Esophagus muscularis mucosa (tissue), 4 donors: ENCODE results near the gene CD69.

Experiments
- CTCF ChIP-seq, 3 experiments: fragments of 200-600 bp in 2 of 3; fragments of 450-650 bp in 1 of 3; sonication (generic) in 2 of 3; IDR thresholded peaks; one replicate each; pipeline ENCODE4 v1.5.1; 2017 to 2019; ENCODE audit warnings: antibody characterized with exemption in 3 of 3, mild to moderate bottlenecking in 2 of 3, moderate library complexity in 1 of 3
- EP300 ChIP-seq: sonication (generic); formaldehyde crosslinking; IDR thresholded peaks from one replicate; pipeline ENCODE4 v1.6.1; 2017; ENCODE audit warnings: antibody characterized with exemption
- POLR2A ChIP-seq: fragments of 450-650 bp; IDR thresholded peaks from one replicate; pipeline ENCODE4 v1.6.1; 2017; ENCODE audit warnings: antibody characterized with exemption, moderate library complexity, mild to moderate bottlenecking, low read depth
- POLR2AphosphoS5 ChIP-seq, 2 donors: sonication (generic); formaldehyde crosslinking; IDR thresholded peaks; one replicate each; pipeline ENCODE4 v1.6.1; 2017; ENCODE audit warnings: antibody characterized with exemption in 2 of 2

- TF ChIP-seq CTCF (IDR thresholded peaks at IDR 0.05), result no peak
- TF ChIP-seq POLR2AphosphoS5 (IDR thresholded peaks at IDR 0.05), result no peak
- TF ChIP-seq POLR2A, result no peak
- TF ChIP-seq EP300, result no peak
These were observed 6.4 kb downstream of the CD69 start for GRCh38 chr12:9754099-9754927.
